ENCODE measurements around the gene DBN1.

The DBN1 gene

DNA sequence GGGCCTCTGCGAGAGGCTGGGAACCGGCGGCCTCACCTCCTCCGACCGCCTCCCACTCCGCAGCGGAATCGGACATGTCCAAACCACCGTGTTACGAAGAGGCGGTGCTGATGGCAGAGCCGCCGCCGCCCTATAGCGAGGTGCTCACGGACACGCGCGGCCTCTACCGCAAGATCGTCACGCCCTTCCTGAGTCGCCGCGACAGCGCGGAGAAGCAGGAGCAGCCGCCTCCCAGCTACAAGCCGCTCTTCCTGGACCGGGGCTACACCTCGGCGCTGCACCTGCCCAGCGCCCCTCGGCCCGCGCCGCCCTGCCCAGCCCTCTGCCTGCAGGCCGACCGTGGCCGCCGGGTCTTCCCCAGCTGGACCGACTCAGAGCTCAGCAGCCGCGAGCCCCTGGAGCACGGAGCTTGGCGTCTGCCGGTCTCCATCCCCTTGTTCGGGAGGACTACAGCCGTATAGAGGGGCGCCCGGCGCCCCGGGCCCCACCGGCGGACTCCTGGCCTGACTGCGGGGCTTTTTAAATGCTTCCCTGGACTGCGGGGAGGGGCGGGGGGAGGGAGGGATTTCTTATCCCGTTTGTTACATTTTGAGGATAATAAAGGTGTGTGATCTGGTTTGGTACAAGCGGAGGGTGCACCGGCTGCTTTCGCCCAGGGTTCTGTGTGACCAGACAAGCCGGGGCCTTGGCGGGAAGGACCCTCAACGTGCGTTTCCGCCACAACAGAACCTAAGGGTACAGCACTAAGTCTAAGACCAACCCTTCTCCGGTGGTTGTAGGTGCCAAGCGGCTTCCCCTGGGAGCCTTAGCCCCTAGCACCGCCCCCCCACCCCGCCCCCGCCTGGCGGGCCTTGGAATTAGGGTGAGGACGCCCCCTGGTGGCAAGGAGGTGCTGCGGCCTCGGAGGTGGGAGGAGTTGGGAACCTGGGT lies 17.5 kb downstream of the DBN1 start:
- peak; percentile 92 for DNase-seq (ENCODE audit: low read depth, low spot score)

DNA sequence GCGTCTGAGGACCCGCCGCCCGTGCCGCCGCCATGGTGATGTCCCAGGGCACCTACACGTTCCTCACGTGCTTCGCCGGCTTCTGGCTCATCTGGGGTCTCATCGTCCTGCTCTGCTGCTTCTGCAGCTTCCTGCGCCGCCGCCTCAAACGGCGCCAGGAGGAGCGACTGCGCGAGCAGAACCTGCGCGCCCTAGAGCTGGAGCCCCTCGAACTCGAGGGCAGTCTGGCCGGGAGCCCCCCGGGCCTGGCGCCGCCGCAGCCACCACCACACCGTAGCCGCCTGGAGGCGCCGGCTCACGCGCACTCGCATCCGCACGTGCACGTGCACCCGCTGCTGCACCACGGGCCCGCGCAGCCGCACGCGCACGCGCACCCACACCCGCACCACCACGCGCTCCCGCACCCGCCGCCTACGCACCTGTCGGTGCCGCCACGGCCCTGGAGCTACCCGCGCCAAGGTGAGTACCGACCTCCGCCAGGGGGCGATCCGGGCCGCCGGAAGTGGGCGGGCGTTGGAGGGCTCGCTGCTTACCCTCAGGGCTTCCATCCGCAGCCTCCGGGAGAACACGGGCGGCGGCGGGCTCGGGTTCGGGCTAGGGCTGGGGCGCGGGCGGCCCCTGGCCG lies 18.3 kb downstream of the DBN1 start:
- peak; percentile 92 for DNase-seq (ENCODE audit: low read depth, low spot score)

DNA sequence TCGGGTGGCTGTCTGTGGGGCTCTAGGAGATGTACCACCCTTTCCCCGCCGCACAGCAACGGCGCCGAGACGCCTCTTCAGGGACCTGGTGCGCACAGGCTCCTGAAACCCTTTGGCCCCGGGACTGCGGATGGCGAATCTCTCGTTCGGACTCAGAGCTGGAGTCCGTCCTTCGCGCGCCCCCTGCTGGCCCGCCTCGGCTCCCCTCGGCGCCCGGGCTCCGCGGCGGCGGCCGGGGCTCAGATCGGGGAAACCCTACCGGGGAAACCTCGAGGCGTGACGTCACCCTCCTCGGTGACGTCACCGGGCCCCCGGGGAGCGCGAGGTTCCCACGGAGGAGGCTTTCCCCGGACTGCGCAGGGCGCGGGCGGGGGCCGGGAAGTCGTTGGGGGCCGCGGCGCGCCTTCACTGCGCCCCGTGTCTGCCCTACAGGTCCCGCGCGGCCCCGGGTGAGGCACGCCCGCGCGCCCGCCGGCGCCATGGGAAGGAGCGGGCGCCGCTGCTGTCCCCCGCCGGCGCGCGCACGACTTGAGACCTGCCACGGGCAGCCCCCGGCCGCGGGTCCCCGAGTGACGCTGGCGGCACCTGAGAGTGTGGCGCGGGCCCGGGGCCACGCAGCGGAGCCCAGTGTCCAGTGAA lies 18.9 kb downstream of the DBN1 start:
- DNase-seq (ENCODE audit: low read depth, low spot score), result peak; percentile 97

DNA sequence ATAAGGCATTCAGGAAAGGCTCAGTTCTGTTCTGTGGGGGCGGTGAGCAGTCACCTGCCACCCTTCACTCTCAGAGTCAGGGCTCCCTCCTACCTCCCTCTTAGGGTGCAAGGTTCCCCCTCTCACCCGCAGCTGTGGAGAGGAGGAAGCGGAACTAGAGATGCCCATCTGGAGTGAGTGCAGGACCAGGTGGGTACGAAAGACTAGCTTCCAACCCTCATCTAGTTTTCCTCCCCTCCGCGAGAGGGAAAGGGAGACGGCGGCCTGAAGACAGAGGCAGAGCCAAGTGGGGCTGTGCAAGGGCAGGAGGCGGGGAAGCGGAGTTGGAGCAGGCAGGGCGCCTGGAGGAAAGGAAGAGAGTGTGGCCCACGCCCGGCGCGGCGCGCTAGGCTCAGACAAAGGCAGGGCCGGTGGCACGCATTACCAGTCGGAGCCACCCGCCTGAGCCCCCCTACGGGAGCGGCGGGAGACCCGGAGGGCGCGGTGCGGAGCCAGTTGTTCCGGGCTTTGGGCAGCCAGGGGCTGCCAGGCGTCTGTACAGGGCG lies 19.5 kb downstream of the DBN1 start:
- no peak for DNase-seq (ENCODE audit: low read depth, low spot score)

DNA sequence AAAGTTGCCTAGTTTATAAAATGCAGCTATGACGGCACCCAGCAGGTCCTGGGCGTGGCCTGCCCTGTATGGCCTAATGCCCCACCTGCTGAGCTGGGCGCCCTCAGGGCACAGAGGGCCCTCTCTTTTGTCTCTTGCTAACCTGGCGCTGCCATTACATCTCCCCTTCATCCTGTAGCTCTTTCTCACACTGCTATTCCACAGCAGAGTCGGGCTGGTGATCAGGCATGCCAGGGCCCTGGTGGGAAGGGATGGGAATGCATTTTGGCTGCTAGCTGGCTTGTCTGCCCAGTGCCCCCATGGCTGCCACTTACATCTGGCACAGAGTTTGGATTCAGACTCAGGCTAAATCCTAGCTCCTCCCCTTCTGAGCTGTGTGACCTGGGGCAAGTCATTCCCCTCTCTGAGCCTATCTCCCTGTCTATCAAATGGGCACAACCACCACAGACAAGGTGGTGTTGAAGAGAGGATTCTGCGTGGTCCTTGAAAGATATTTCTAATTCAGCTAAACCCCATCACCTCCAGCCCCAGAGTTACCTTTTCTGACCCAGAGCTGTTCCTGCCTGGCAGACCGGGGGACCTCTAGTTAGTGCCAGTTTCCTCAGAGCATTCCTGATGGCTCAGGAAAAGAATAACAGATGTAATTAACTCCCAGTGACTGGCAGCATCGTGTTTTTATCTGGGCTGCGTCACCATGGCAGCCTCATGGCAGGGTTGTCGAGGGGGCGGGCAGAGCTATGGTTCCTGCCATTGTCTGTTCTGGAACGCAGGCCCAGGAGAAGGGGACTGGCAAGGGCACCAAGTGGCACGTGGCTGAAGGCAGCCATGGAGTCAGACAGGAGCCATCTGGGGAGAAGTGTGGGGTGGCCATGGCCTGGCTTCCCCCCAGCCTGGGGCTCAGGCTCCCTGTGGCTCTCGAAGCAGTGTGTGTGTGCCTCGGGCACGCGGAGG lies 20.5 kb downstream of the DBN1 start:
- peak; percentile 74 for DNase-seq (ENCODE audit: low read depth, low spot score)

DNA sequence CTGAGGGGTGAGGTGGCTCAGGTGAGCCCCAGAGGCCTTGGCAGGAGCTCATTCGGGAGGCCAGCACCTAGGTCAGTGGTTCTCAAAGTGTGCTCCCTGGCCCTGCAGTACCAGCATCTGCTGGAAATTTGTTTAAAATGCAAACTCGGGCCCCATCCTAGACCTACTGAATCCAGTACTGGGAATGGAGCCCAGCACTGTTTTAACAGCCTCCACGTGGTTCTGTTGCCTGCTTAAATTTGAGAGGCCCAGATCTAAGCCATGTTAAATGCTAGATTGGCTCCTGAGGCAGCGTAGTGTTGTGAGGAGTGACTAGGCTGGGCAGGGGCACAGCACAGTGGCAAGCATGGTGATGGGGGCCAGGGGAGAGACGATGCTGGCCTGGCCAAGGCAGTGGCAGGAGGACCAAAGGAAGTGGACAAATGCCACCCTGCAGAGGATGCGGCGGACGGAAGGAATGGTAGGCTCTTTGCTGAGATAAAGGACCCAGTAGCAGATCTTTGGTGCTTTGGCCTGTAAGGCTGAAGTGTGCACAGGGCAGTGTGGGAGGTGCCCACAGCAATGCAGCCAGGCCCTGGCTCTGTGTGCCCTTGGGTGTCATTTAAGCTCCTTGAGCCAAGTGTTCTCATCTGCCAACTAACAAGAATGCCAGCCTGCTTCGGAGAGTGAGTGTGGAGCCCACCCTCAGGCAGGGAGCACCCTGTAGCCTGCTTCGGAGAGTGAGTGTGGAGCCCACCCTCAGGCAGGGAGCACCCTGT lies 22.6 kb downstream of the DBN1 start:
- no peak for DNase-seq (ENCODE audit: low read depth, low spot score)

DNA sequence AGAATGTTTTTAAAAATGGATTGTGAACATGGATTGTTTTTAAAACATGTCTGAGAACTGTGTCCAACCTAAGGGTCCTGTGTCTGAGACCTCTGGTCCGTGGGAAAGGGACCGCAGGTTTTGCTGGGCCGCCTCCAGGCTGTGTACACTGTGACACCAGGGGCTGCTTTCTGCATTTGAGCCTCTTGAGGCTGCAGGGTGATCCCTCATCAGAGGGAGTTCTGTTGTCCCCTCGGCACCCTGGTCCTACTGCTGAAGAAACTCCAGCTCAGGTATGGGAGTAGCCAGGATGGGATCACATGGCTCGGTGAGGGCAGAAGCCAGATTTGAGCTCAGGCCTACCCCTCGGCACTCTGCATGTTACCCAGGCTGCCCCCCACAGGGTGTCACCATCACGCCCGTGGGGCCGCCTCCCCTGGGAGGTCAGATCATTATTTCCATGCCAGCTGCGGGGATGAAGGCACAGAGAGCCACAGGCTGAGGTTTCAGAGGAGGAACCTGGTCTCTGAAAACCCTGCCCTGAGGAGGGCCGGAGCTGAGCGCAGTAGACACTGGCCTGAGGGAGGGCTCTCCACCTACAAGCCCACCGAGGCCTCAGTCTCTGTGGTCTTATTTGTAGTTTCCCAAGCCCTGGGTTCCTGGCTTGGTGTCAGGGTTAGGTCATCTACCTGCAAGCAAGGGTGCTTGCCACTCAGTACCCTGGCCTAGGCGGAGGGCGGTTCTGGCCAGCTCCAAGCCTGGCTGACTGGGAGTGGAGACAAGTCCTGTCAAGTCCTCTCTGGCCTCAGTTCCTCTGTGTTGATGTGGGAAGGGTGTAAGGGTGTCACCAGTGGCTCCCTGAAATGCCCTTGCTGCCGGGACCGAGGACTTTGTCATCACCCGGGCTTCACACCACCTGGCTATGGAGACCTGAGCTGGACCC lies 24.0 kb downstream of the DBN1 start:
- DNase-seq (ENCODE audit: low read depth, low spot score), result no peak

DNA sequence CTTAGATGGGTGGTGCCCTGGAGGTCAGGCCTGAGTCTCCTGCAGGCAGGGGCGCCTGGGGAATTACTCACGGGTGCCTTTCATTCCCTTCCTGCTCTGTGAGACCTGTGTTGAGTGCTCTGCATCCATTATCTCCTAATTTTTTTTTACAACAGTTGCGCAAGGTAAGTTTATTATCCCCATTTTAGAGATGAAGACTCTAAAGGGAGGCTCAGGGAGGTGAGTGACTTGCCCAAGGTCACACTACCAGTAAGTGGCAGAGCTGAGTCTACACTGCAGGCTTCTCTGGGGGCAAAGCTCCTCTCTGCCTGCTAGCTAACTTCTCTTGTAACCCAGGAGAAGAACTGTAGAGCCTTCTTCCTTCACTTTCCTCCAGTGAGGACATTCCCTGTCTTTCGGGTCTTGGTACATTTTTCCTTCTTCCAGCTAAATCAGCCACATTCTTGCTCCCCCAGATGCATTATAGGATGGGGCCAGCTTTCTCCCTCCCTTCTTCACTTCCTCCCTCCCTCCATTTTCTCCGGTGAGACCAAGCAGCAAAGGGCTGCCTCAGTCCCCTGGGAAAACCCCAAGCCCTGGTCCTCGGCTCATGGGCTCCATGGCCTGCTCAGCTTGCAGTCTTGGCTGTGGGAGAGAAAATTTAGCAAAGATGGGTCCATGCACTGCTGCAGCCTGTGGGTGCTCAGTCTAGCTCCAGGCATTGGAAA lies 25.0 kb downstream of the DBN1 start:
- DNase-seq (ENCODE audit: low read depth, low spot score), result no peak

DNA sequence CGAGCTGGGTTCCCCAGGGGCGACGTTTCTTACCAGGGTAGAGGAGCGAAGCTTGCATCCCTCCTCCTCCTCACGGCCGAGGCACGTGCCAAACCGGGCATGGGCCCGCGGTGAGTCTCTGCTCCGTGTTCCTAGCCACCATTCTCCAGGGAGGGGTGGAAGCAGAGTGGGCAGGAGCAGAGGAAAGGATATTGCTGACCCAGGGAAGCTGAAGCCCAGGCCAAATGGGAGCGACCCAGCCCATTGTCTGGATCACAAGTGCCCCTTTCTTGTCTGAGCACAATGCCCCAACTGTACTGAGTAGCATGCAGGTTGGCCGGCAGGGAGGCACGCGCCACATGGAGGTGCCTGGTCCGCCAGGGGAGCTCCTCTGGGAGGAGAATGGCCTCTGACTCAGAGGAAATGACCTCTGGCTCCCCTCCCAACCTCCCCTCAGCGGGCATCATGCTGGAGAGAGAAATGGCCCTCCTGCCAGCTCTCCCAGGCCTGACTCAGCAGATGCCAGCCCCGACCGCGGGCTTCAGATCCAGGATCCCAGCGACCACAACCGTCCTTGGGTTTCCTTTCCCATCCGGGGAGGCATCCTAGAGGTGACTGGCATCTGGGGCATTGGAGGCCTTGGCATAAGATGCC lies 25.7 kb downstream of the DBN1 start:
- DNase-seq (ENCODE audit: low read depth, low spot score), result peak; percentile 74

DNA sequence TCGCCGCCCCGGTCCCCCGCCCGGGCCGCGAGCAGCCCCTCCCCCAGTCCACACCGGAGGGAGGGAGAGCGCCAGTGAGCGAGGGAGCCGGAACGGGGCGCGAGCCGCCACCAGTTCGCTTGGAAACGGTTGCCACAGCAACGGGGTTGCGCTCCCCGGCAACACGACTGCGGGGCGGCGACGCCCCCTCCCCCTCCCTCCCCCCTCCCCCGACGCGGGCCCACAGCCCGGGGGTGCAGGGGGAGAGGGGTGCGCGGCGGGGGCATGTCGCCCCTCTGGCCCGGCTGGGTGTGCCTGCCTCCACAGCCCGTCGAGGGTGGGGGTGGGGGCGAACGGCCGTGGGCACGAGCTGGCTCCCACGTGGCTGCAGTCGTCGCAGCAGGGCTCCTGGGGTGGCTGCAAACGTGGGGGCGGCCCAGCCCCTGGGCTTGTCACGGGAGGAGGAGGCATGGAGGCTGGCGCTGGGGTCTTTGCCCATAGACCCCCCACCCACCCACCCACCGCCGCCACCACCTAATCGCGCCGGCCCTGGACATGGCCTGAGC lies 26.3 kb downstream of the DBN1 start:
- DNase-seq (ENCODE audit: low read depth, low spot score), result no peak

DNA sequence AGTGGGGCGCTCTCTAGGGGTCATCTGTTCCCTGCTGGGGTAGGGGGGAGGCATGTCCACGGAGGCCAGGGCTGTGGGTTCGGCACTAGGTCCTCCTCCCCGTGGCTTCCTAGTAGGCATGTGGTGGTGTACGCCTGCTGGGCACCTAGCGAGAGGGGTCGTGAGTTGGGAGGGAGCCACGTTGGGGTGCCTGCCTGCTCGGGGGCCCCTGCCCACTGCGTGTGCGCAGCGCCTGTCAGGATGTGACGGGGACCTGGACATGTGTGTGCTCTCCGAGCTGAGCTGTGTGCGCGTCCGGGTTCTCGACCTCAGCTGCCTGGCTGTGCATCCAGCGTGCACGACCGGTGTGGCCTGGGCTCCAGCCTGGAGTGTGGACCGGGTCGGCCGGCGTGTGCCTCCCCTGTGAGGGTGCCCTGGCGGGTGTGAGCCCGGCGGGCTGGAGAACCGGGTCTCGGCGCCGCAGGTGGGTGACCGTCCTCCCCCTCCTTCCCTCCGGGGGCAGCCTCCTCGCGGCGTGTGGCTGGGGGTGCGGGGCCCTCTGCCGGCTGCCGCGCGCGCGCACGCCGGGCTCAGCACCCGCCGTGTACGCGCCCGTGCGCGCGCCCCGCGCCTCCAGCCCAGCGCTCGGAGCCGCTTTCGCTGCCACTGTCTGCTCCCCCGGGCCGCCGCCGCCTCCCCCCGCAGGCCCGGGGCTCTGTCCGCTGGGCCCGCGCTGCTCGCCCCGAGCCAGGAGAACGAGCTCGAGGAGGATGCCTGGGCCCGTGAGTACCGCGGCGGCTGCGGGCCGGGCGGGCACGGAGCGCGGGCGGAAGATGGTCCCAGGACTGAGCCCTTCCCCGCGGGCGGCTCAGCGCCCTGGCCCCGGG lies 27.0 kb downstream of the DBN1 start, which contains the start of gene PRR7:
Gene PRR7 (plus strand): TSS at position 615 of the 866 bp plus-strand sequence. CDS start 8,254 bp downstream, outside the sequence.
- peak; percentile 61 for DNase-seq (ENCODE audit: low read depth, low spot score)

DNA sequence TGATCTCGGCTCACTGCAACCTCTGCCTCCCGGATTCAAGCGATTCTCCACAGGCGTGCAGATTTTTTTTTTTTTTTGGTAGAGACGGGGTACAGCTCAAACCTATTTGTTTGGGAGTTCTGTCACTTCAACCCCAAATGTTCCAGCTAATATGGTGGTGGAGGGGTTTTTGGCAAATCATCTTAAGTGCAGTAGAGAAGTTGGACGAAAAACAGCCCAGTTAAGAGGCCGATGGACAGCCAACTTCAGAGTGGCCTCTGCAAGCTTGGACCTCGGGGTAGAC lies 27.6 kb downstream of the DBN1 start:
- DNase-seq (ENCODE audit: low read depth, low spot score), result no peak

DNA sequence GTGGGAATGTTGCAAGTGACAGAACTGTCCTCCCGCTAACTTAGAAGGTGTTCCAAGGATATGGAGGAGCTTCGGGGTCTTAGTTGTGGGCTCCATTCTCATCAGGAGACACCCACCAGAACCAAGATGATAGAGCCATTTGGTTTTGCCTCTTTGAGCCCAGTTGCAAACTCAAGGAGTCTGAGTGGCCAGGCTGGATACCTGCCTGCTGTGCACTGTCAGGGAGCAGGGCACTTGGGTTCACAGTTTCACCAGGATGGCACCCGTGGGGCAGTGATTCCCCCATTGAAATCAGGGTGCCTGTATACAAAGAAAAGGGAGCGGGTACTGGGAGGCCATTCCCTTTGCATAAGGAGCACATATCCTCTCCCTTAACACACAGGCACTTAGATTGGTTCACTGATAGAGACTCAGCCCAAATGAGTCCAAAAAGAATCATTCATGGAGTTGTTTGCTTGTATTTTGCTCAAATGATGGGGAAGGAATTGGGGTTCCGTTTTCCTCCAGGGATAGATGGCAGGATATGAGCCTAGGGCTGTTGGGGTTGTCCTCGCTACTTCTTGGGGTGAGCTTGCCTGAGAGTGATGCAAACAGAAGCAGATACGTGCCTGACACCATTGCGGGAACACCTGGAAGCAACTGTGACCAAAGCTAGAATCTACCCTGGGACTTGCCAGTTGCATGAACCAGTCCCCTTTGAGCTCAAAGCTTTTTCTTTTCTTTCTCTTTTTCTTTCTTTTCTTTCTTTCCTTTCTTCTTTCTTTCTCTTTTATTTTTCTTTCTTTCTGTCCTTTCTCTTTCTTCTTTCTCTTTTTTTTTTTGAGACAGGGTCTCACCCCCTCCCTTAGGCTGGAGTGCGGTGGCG lies 28.1 kb downstream of the DBN1 start:
- DNase-seq (ENCODE audit: low read depth, low spot score), result no peak

DNA sequence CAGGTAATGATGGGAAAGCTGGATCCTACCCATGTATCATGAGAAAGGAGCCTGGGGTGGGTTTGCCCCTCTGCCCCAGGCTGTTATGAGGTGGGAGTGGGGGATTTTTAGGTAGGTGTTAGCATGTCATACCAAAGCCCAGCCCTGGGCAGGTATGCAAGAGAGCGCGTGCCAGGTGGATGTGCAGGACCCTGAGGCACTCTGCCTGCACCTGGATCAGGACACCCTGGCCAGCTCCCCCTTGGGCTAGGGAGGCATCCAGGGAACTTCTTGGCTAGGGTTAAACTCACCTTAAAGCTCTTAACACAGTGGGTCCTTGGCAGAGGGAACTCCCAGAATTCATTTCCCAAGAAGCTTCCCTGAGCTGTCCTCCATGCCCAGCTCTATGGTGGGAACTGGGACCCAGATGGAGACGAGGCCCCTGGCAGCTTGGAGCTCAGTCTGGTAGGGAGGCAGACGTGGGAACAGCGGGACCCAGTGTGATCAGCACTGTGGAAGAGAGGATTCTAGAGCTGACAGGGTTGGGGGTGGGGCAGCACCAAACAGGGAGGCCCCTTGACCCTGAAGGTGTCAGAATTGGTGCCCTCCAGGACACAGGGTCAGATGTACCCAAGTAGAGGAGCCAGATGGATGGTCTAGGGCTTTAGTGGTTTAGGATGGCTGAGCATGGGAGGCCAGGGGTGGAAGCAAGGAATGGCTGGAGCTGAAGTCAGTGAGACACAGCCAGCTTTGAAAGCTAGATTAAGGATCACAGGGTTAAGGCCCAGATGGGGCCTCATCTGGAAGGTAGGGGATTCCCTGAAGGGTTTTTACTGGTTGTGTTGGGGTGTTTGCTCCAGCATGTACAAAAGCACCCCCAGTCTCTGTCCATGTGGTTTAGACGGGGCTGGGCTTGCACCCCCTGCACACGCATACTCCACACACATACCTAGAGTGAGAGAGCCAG lies 29.1 kb downstream of the DBN1 start:
- DNase-seq (ENCODE audit: low read depth, low spot score), result no peak
